HPDE6-E6E7 (cell line): ENCODE data around the gene IGLON5.

Source experiments
- DNase-seq: peaks from one replicate; pipeline ENCODE4 v3.0.0; 2011; ENCODE audit warnings: missing footprints; ENCODE audit errors: extremely low spot score

The IGLON5 gene

GRCh38 chr19:51317968-51318367 lies 6.5 kb downstream of the IGLON5 start:
- no peak for DNase-seq

GRCh38 chr19:51318687-51319648 lies 7.5 kb downstream of the IGLON5 start:
- no peak for DNase-seq

GRCh38 chr19:51319649-51320279 lies 8.3 kb downstream of the IGLON5 start:
- DNase-seq, result no peak

GRCh38 chr19:51320280-51320657 lies 8.8 kb downstream of the IGLON5 start:
- no peak for DNase-seq

- no peak for DNase-seq
Observed at GRCh38 chr19:51321799-51322198, 10.4 kb downstream of the IGLON5 start.

GRCh38 chr19:51323481-51324166 lies 12.2 kb downstream of the IGLON5 start:
- no peak for DNase-seq

GRCh38 chr19:51324167-51324481 lies 12.7 kb downstream of the IGLON5 start:
- no peak for DNase-seq

- DNase-seq, result no peak
Observed at GRCh38 chr19:51325161-51325976, 13.9 kb downstream of the IGLON5 start.

- DNase-seq, result no peak
Observed at GRCh38 chr19:51326216-51327065, 15.0 kb downstream of the IGLON5 start.

- peak; percentile 49 for DNase-seq
Observed at GRCh38 chr19:51327066-51328001, 15.9 kb downstream of the IGLON5 start.

- DNase-seq, result no peak
Observed at GRCh38 chr19:51329411-51329810, 18.0 kb downstream of the IGLON5 start.

- DNase-seq, result no peak
Observed at GRCh38 chr19:51330366-51330765, 18.9 kb downstream of the IGLON5 start.

- DNase-seq, result no peak
Observed at GRCh38 chr19:51331193-51331592, 19.7 kb downstream of the IGLON5 start.

GRCh38 chr19:51331716-51332115 lies 20.3 kb downstream of the IGLON5 start:
- DNase-seq, result no peak

GRCh38 chr19:51333836-51334460 lies 22.5 kb downstream of the IGLON5 start:
- no peak for DNase-seq

- no peak for DNase-seq
Observed at GRCh38 chr19:51337141-51337860, 25.9 kb downstream of the IGLON5 start.

- DNase-seq, result no peak
Observed at GRCh38 chr19:51337861-51338562, 26.6 kb downstream of the IGLON5 start.
